ENCODE results near the gene TBCD.

TBCD gene

GRCh38 chr17:82812601-82813000, 60.7 kb downstream of the TBCD start:
- DNase-seq, result no peak

GRCh38 chr17:82813299-82814051, 61.6 kb downstream of the TBCD start:
- DNase-seq, result no peak

- DNase-seq, result no peak
Observed at GRCh38 chr17:82814834-82815233, 63.0 kb downstream of the TBCD start.

GRCh38 chr17:82815354-82815753, 63.5 kb downstream of the TBCD start:
- no peak for DNase-seq

- DNase-seq, result no peak
Observed at GRCh38 chr17:82815790-82816305, 64.0 kb downstream of the TBCD start.

GRCh38 chr17:82816358-82816757, 64.5 kb downstream of the TBCD start:
- no peak for DNase-seq

GRCh38 chr17:82817947-82818346, 66.1 kb downstream of the TBCD start:
- no peak for DNase-seq

- no peak for DNase-seq
Observed at GRCh38 chr17:82820278-82821251, 68.7 kb downstream of the TBCD start.

- DNase-seq, result no peak
Observed at GRCh38 chr17:82821554-82821953, 69.7 kb downstream of the TBCD start.

GRCh38 chr17:82822281-82822680, 70.4 kb downstream of the TBCD start:
- DNase-seq, result no peak

- DNase-seq, result no peak
Observed at GRCh38 chr17:82823004-82823403, 71.1 kb downstream of the TBCD start.

- DNase-seq, result no peak
Observed at GRCh38 chr17:82825540-82826124, 73.8 kb downstream of the TBCD start.

GRCh38 chr17:82826211-82826610, 74.3 kb downstream of the TBCD start:
- no peak for DNase-seq

GRCh38 chr17:82826956-82827355, 75.1 kb downstream of the TBCD start:
- no peak for DNase-seq

GRCh38 chr17:82828875-82829487, 77.1 kb downstream of the TBCD start:
- DNase-seq, result no peak

- no peak for DNase-seq
Observed at GRCh38 chr17:82830249-82830661, 78.4 kb downstream of the TBCD start.

- DNase-seq, result no peak
Observed at GRCh38 chr17:82831041-82831817, 79.4 kb downstream of the TBCD start.

- DNase-seq, result no peak
Observed at GRCh38 chr17:82831818-82832200, 79.9 kb downstream of the TBCD start.

GRCh38 chr17:82832411-82832810, 80.5 kb downstream of the TBCD start:
- no peak for DNase-seq

GRCh38 chr17:82832881-82833475, 81.1 kb downstream of the TBCD start:
- no peak for DNase-seq

GRCh38 chr17:82835122-82835521, 83.3 kb downstream of the TBCD start:
- DNase-seq, result no peak
